ENCODE measurements around the gene MEIOSIN.
"Not testable (repeated sequence)": the region's sequence is repeated elsewhere in the genome, so short reads cannot be mapped to it uniquely, and the experiment has no call there.

The MEIOSIN gene

GRCh38 chr19:45711851-45712698 lies 21.2 kb upstream of the MEIOSIN start:
- H3K9ac ChIP-seq (ENCODE audit: low read length): no peak overlapping the region
- no peaks in the 10 kb centered on the region for H3K9me3 ChIP-seq (ENCODE audit: control insufficient read depth, low read length)
- H3K4me3 ChIP-seq (ENCODE audit: low read length): no peak overlapping the region
- no peaks in the 10 kb centered on the region for H3K36me3 ChIP-seq (ENCODE audit: control insufficient read depth, insufficient read depth, low read length)
- H3K4me1 ChIP-seq (ENCODE audit: control insufficient read depth, insufficient read depth, low read length): peaks cover 6% of the 10 kb centered on the region
- H3K27me3 ChIP-seq (ENCODE audit: control insufficient read depth, insufficient read depth, low read length): no peaks in the 10 kb centered on the region

GRCh38 chr19:45712699-45713067 lies 20.6 kb upstream of the MEIOSIN start:
- Histone ChIP-seq H3K36me3 (ENCODE audit: control insufficient read depth, insufficient read depth, low read length) (no peaks in the 10 kb centered on the region), H3K4me3 (ENCODE audit: low read length) (no peak overlapping the region), H3K9ac (ENCODE audit: low read length) (no peak overlapping the region), H3K4me1 (ENCODE audit: control insufficient read depth, insufficient read depth, low read length) (peaks cover 6% of the 10 kb centered on the region), H3K9me3 (ENCODE audit: control insufficient read depth, low read length) (no peaks in the 10 kb centered on the region), H3K27me3 (ENCODE audit: control insufficient read depth, insufficient read depth, low read length) (no peaks in the 10 kb centered on the region)

- no peak overlapping the region for H3K4me3 ChIP-seq (ENCODE audit: low read length)
- H3K27me3 ChIP-seq (ENCODE audit: control insufficient read depth, insufficient read depth, low read length): no peaks in the 10 kb centered on the region
- H3K4me1 ChIP-seq (ENCODE audit: control insufficient read depth, insufficient read depth, low read length): peaks cover 9% of the 10 kb centered on the region
- no peak overlapping the region for H3K9ac ChIP-seq (ENCODE audit: low read length)
- H3K36me3 ChIP-seq (ENCODE audit: control insufficient read depth, insufficient read depth, low read length): no peaks in the 10 kb centered on the region
- H3K9me3 ChIP-seq (ENCODE audit: control insufficient read depth, low read length): no peaks in the 10 kb centered on the region
Measured at GRCh38 chr19:45713141-45713540, 20.1 kb upstream of the MEIOSIN start.

- no peaks in the 10 kb centered on the region for H3K36me3 ChIP-seq (ENCODE audit: control insufficient read depth, insufficient read depth, low read length)
- H3K9me3 ChIP-seq (ENCODE audit: control insufficient read depth, low read length): no peaks in the 10 kb centered on the region
- H3K27me3 ChIP-seq (ENCODE audit: control insufficient read depth, insufficient read depth, low read length): no peaks in the 10 kb centered on the region
- no peak overlapping the region for H3K9ac ChIP-seq (ENCODE audit: low read length)
- H3K4me3 ChIP-seq (ENCODE audit: low read length): no peak overlapping the region
- peaks cover 14% of the 10 kb centered on the region for H3K4me1 ChIP-seq (ENCODE audit: control insufficient read depth, insufficient read depth, low read length)
Measured at GRCh38 chr19:45715139-45715538, 18.1 kb upstream of the MEIOSIN start.

- no peaks in the 10 kb centered on the region for H3K36me3 ChIP-seq (ENCODE audit: control insufficient read depth, insufficient read depth, low read length)
- peaks cover 16% of the 10 kb centered on the region for H3K4me1 ChIP-seq (ENCODE audit: control insufficient read depth, insufficient read depth, low read length)
- no peaks in the 10 kb centered on the region for H3K9me3 ChIP-seq (ENCODE audit: control insufficient read depth, low read length)
- H3K9ac ChIP-seq (ENCODE audit: low read length): peak overlapping the region; percentile 85
- peak overlapping the region; percentile 44 for H3K4me3 ChIP-seq (ENCODE audit: low read length)
- no peaks in the 10 kb centered on the region for H3K27me3 ChIP-seq (ENCODE audit: control insufficient read depth, insufficient read depth, low read length)
Measured at GRCh38 chr19:45716359-45717130, 16.7 kb upstream of the MEIOSIN start.

GRCh38 chr19:45717131-45717982 lies 15.9 kb upstream of the MEIOSIN start:
- Histone ChIP-seq H3K4me3 (ENCODE audit: low read length) (peak overlapping the region; percentile 91), H3K27me3 (ENCODE audit: control insufficient read depth, insufficient read depth, low read length) (no peaks in the 10 kb centered on the region), H3K9ac (ENCODE audit: low read length) (peak overlapping the region; percentile 93)

GRCh38 chr19:45717983-45718650 lies 15.1 kb upstream of the MEIOSIN start:
- Histone ChIP-seq H3K9me3 (ENCODE audit: control insufficient read depth, low read length) (no peaks in the 10 kb centered on the region), H3K36me3 (ENCODE audit: control insufficient read depth, insufficient read depth, low read length) (no peaks in the 10 kb centered on the region), H3K4me1 (ENCODE audit: control insufficient read depth, insufficient read depth, low read length) (peaks cover 20% of the 10 kb centered on the region)

More at GRCh38 chr19:45717131-45717982, 15.9 kb upstream of the MEIOSIN start:
- Histone ChIP-seq H3K36me3 (ENCODE audit: control insufficient read depth, insufficient read depth, low read length) (no peaks in the 10 kb centered on the region), H3K9me3 (ENCODE audit: control insufficient read depth, low read length) (no peaks in the 10 kb centered on the region), H3K4me1 (ENCODE audit: control insufficient read depth, insufficient read depth, low read length) (peaks cover 20% of the 10 kb centered on the region)

GRCh38 chr19:45720065-45720464 lies 13.2 kb upstream of the MEIOSIN start:
- H3K36me3 ChIP-seq (ENCODE audit: control insufficient read depth, insufficient read depth, low read length); H3K9ac ChIP-seq (ENCODE audit: low read length); H3K4me3 ChIP-seq (ENCODE audit: low read length); H3K9me3 ChIP-seq (ENCODE audit: control insufficient read depth, low read length); H3K27me3 ChIP-seq (ENCODE audit: control insufficient read depth, insufficient read depth, low read length): not testable (repeated sequence)
- H3K4me1 ChIP-seq (ENCODE audit: control insufficient read depth, insufficient read depth, low read length): peaks cover 20% of the 10 kb centered on the region

More at GRCh38 chr19:45717983-45718650, 15.1 kb upstream of the MEIOSIN start:
- no peaks in the 10 kb centered on the region for H3K27me3 ChIP-seq (ENCODE audit: control insufficient read depth, insufficient read depth, low read length)
- peak overlapping the region; percentile 91 for H3K4me3 ChIP-seq (ENCODE audit: low read length)
- H3K9ac ChIP-seq (ENCODE audit: low read length): peak overlapping the region; percentile 93

GRCh38 chr19:45728683-45729082 lies 4.6 kb upstream of the MEIOSIN start:
- H3K9me3 ChIP-seq (ENCODE audit: control insufficient read depth, low read length); H3K9ac ChIP-seq (ENCODE audit: low read length); H3K4me3 ChIP-seq (ENCODE audit: low read length); H3K27me3 ChIP-seq (ENCODE audit: control insufficient read depth, insufficient read depth, low read length); H3K36me3 ChIP-seq (ENCODE audit: control insufficient read depth, insufficient read depth, low read length): not testable (repeated sequence)
- H3K4me1 ChIP-seq (ENCODE audit: control insufficient read depth, insufficient read depth, low read length): peaks cover 14% of the 10 kb centered on the region

GRCh38 chr19:45729800-45730290 lies 3.4 kb upstream of the MEIOSIN start:
- peak overlapping the region; percentile 97 for H3K9ac ChIP-seq (ENCODE audit: low read length)
- no peaks in the 10 kb centered on the region for H3K27me3 ChIP-seq (ENCODE audit: control insufficient read depth, insufficient read depth, low read length)
- H3K4me1 ChIP-seq (ENCODE audit: control insufficient read depth, insufficient read depth, low read length): peaks cover 14% of the 10 kb centered on the region
- no peaks in the 10 kb centered on the region for H3K9me3 ChIP-seq (ENCODE audit: control insufficient read depth, low read length)
- no peaks in the 10 kb centered on the region for H3K36me3 ChIP-seq (ENCODE audit: control insufficient read depth, insufficient read depth, low read length)
- H3K4me3 ChIP-seq (ENCODE audit: low read length): peak overlapping the region; percentile 95

Data from mucosa of stomach (tissue), 1 donor.